ENCODE results near the gene ELK1. TPM values are rescaled to one million over a fixed set of nuclear protein-coding genes. Genes with fewer than 3 reads are reported as not detected.

The ELK1 gene
- polyA plus RNA-seq, 1 donor from 2014 or later: 21.2 TPM

DNA sequence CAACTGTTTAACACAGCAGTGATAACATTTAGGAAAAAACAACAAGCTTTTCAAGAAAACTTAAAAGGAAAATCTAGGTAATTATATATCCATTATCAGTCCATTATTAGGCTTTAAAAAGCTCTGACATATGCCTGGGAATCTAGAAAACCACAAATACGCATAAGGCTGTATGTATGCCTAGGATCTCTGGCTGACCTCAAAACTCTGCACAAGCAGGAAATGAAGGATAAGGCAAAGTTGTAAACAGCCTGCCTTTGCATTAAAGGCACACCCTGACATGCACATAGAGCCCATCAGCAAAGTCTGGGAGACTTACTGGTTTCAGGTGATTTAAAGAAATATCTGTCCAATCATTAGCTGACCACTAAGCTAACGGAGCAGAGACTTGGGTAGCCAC, 54.1 kb downstream of the ELK1 start:
- no peak overlapping the region for H3K9ac ChIP-seq (ENCODE audit: low read length)
- no peak for TF ChIP-seq TAF1 (IDR thresholded peaks at IDR 0.05; ENCODE audit: low read depth)
- no peak for TF ChIP-seq MXI1 (conservative IDR thresholded peaks at IDR 0.05; ENCODE audit: poor library complexity, severe bottlenecking)
- no peak for TF ChIP-seq EZH2 (IDR thresholded peaks at IDR 0.05; ENCODE audit: borderline replicate concordance, insufficient read depth, low read length, poor library complexity, severe bottlenecking)
- TF ChIP-seq, protein P1, sequence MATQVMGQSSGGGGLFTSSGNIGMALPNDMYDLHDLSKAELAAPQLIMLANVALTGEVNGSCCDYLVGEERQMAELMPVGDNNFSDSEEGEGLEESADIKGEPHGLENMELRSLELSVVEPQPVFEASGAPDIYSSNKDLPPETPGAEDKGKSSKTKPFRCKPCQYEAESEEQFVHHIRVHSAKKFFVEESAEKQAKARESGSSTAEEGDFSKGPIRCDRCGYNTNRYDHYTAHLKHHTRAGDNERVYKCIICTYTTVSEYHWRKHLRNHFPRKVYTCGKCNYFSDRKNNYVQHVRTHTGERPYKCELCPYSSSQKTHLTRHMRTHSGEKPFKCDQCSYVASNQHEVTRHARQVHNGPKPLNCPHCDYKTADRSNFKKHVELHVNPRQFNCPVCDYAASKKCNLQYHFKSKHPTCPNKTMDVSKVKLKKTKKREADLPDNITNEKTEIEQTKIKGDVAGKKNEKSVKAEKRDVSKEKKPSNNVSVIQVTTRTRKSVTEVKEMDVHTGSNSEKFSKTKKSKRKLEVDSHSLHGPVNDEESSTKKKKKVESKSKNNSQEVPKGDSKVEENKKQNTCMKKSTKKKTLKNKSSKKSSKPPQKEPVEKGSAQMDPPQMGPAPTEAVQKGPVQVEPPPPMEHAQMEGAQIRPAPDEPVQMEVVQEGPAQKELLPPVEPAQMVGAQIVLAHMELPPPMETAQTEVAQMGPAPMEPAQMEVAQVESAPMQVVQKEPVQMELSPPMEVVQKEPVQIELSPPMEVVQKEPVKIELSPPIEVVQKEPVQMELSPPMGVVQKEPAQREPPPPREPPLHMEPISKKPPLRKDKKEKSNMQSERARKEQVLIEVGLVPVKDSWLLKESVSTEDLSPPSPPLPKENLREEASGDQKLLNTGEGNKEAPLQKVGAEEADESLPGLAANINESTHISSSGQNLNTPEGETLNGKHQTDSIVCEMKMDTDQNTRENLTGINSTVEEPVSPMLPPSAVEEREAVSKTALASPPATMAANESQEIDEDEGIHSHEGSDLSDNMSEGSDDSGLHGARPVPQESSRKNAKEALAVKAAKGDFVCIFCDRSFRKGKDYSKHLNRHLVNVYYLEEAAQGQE (IDR thresholded peaks at IDR 0.05; ENCODE audit: borderline replicate concordance): no peak
- TF ChIP-seq RAD21 (conservative IDR thresholded peaks at IDR 0.05): no peak
- TF ChIP-seq EP300 (conservative IDR thresholded peaks at IDR 0.05; ENCODE audit: poor library complexity, severe bottlenecking): no peak
- TF ChIP-seq, protein P2, sequence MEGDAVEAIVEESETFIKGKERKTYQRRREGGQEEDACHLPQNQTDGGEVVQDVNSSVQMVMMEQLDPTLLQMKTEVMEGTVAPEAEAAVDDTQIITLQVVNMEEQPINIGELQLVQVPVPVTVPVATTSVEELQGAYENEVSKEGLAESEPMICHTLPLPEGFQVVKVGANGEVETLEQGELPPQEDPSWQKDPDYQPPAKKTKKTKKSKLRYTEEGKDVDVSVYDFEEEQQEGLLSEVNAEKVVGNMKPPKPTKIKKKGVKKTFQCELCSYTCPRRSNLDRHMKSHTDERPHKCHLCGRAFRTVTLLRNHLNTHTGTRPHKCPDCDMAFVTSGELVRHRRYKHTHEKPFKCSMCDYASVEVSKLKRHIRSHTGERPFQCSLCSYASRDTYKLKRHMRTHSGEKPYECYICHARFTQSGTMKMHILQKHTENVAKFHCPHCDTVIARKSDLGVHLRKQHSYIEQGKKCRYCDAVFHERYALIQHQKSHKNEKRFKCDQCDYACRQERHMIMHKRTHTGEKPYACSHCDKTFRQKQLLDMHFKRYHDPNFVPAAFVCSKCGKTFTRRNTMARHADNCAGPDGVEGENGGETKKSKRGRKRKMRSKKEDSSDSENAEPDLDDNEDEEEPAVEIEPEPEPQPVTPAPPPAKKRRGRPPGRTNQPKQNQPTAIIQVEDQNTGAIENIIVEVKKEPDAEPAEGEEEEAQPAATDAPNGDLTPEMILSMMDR (IDR thresholded peaks at IDR 0.05; ENCODE audit: poor library complexity, severe bottlenecking): no peak
- TF ChIP-seq SMC3 (conservative IDR thresholded peaks at IDR 0.05; ENCODE audit: poor library complexity): no peak
- no peak for TF ChIP-seq POLR2AphosphoS5 (IDR thresholded peaks at IDR 0.05)
- no peaks in the 10 kb centered on the region for H3K9me2 ChIP-seq (ENCODE audit: insufficient read depth, low read length)
- no peak overlapping the region for H3K27ac ChIP-seq (ENCODE audit: low read length)
- no peak overlapping the region for H3K4me2 ChIP-seq (ENCODE audit: low read length)
- no peaks in the 10 kb centered on the region for H3K9me3 ChIP-seq (ENCODE audit: low read length)
- H3K4me3 ChIP-seq (ENCODE audit: low read length): no peak overlapping the region
- H3K36me3 ChIP-seq (ENCODE audit: insufficient read depth, low read length): no peaks in the 10 kb centered on the region
- H3K79me2 ChIP-seq (replicated peaks; ENCODE audit: insufficient read depth, low read length): no peaks in the 10 kb centered on the region
- no peaks in the 10 kb centered on the region for H3K27me3 ChIP-seq (ENCODE audit: insufficient read depth, low read depth, low read length)
- no peaks in the 10 kb centered on the region for H4K20me1 ChIP-seq (ENCODE audit: insufficient read depth)
- H2AFZ ChIP-seq (ENCODE audit: low read depth, low read length): no peak overlapping the region
- no peaks in the 10 kb centered on the region for H3F3A ChIP-seq (ENCODE audit: insufficient read depth, low read length, poor library complexity, severe bottlenecking)

DNA sequence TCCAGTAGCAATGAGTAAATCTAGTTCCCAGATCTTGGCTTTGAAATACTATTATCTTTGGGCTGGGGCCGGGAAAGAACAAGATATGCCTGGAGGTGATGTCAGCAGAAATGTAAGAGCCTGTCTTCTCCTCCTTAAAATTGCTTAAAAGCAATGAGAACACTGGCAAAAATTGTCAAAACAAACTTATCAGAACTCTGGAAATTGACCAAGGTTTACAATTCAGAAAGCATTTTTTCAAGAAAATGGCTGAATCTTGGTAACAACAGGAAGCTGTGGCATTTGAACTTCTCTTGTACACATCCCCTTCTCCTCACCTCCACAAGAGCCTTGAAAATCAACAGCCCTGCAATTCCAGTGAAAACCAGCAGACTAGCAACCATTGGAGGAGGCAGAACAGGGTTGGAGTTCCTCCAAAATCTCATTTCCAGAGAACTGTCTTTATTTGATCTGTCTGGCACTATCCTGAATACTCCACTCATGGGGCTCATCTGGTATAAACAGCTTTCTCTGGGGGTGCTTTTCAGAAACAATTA, 54.6 kb downstream of the ELK1 start:
- Histone ChIP-seq H3K79me2 (replicated peaks; ENCODE audit: insufficient read depth, low read length) (no peaks in the 10 kb centered on the region), H3K27me3 (ENCODE audit: insufficient read depth, low read depth, low read length) (no peaks in the 10 kb centered on the region), H4K20me1 (ENCODE audit: insufficient read depth) (no peaks in the 10 kb centered on the region), H2AFZ (ENCODE audit: low read depth, low read length) (no peak overlapping the region), H3K27ac (ENCODE audit: low read length) (no peak overlapping the region), H3K9me3 (ENCODE audit: low read length) (no peaks in the 10 kb centered on the region), H3K9ac (ENCODE audit: low read length) (no peak overlapping the region), H3K36me3 (ENCODE audit: insufficient read depth, low read length) (no peaks in the 10 kb centered on the region), H3F3A (ENCODE audit: insufficient read depth, low read length, poor library complexity, severe bottlenecking) (no peaks in the 10 kb centered on the region), H3K4me2 (ENCODE audit: low read length) (no peak overlapping the region), H3K9me2 (ENCODE audit: insufficient read depth, low read length) (no peaks in the 10 kb centered on the region), H3K4me3 (ENCODE audit: low read length) (no peak overlapping the region)
- TF ChIP-seq TAF1 (IDR thresholded peaks at IDR 0.05; ENCODE audit: low read depth): no peak
- TF ChIP-seq EZH2 (IDR thresholded peaks at IDR 0.05; ENCODE audit: borderline replicate concordance, insufficient read depth, low read length, poor library complexity, severe bottlenecking): no peak
- TF ChIP-seq POLR2AphosphoS5 (IDR thresholded peaks at IDR 0.05): no peak
- no peak for TF ChIP-seq EP300 (conservative IDR thresholded peaks at IDR 0.05; ENCODE audit: poor library complexity, severe bottlenecking)
- TF ChIP-seq, protein P1 (IDR thresholded peaks at IDR 0.05; ENCODE audit: borderline replicate concordance): no peak
- TF ChIP-seq, protein P2 (IDR thresholded peaks at IDR 0.05; ENCODE audit: poor library complexity, severe bottlenecking): no peak
- no peak for TF ChIP-seq SMC3 (conservative IDR thresholded peaks at IDR 0.05; ENCODE audit: poor library complexity)
- no peak for TF ChIP-seq RAD21 (conservative IDR thresholded peaks at IDR 0.05)
- no peak for TF ChIP-seq MXI1 (conservative IDR thresholded peaks at IDR 0.05; ENCODE audit: poor library complexity, severe bottlenecking)

All from neural cell (in vitro differentiated cells).